ENCODE results near the gene WDPCP.

GRCh38 chr2:63530704-63531279 lies 57.5 kb downstream of the WDPCP start:
- no peak for TF ChIP-seq CTCF (IDR thresholded peaks at IDR 0.05)
- TF ChIP-seq POLR2A (IDR thresholded peaks at IDR 0.05) = no peak
